Effector memory CD8-positive, alpha-beta T cell (primary cell): ENCODE results near the gene MAD2L1BP.

Source experiments
- ATAC-seq: fragments of 150-1000 bp; cut with Tn5 transposase; replicated peaks from 2 replicates; pipeline ENCODE4 v1.10.0; 2021; ENCODE audit warnings: mild to moderate bottlenecking, moderate library complexity
- DNase-seq, 3 experiments: peaks; one replicate each; pipeline ENCODE4 v3.0.0; 2021
- H3K27ac Mint-ChIP-seq, 2 donors: one replicate each; pipeline ENCODE4 v1.8.0; 2022; ENCODE audit warnings: mild to moderate bottlenecking in 2 of 2, mixed read lengths in 2 of 2, moderate library complexity in 2 of 2
- H3K27me3 Mint-ChIP-seq, 2 donors: one replicate each; pipeline ENCODE4 v1.8.0; 2022; ENCODE audit warnings: mixed read lengths in 2 of 2
- H3K36me3 Mint-ChIP-seq: one replicate; pipeline ENCODE4 v1.8.0; 2022; ENCODE audit warnings: mild to moderate bottlenecking, moderate library complexity, mixed read lengths; ENCODE audit not compliant: insufficient read depth
- H3K4me1 Mint-ChIP-seq, 2 donors: one replicate each; pipeline ENCODE4 v1.8.0; 2022; ENCODE audit warnings: low read depth in 2 of 2, mixed read lengths in 2 of 2
- H3K4me3 Mint-ChIP-seq, 2 donors: one replicate each; pipeline ENCODE4 v1.8.0; 2022; ENCODE audit warnings: mild to moderate bottlenecking in 2 of 2, mixed read lengths in 2 of 2, moderate library complexity in 2 of 2
- H3K9me3 Mint-ChIP-seq, 2 donors: one replicate each; pipeline ENCODE4 v1.8.0; 2022; ENCODE audit warnings: mixed read lengths in 2 of 2

MAD2L1BP gene

DNA sequence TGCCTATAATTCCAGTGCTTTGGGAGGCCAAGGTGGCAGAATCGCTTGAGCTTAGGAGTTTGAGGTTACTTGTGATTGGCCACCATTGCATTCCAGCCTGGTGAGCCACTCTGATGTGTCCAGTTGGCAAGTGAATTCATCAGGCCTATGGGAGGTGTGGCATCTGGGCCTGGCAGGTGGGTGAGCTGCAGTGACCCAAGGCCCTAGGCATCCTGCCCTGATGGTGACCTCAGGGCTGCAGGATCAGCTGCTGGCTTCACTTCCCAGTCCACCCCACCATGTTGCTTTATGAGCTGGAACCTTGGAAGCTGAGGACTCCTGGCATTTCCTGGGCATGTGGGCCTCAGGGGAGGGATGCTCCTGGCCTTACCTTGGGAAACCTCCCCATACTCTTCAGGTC, 29.7 kb downstream of the MAD2L1BP start:
- peaks cover 13 to 18% of the 10 kb centered on the region in 2 donors for H3K4me1 Mint-ChIP-seq
- ATAC-seq: no peak

DNA sequence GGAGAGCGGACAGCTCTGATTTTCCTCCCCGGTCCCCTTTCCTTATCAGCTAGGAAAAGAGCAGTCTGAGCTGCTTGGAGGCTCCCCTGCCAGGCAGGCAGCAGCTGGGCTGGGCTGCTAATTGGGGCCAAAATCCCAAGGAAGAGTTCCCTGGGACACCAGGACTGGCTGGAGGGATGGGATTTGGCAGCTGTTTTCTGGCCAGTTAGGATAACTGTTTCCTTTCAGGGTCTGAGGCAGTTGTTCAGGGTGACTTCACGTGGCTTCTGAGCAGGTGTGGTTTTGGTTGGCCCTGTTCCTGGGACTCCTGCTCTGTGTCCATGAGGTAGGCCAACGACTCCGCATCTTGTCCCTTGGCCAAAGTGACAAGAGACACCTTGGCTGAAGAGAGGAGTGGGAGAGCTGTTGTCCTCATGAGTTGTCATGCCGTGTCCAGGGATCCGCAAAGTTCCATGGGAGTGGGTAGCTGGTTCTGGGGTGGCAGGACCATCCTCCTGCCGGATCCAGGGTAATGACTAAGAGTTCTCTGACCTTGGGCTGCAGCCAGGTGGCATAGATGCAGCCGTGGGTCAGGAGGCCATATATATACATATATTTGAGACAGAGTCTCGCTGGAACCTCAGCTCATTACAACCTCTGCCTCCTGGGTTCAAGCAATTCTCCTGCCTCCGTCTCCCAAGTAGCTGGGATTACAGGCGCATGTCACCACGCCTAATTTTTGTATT, 30.7 kb downstream of the MAD2L1BP start:
- H3K4me3 Mint-ChIP-seq: no peak overlapping the region

More for the DNA sequence above, 29.7 kb downstream of the MAD2L1BP start:
- Mint-ChIP-seq H3K9me3 (no peaks in the 10 kb centered on the region), H3K36me3 (no peaks in the 10 kb centered on the region), H3K27ac (no peak overlapping the region), H3K27me3 (peaks cover 5 to 8% of the 10 kb centered on the region in 2 donors), H3K4me3 (no peak overlapping the region)
- DNase-seq: no peak

DNA sequence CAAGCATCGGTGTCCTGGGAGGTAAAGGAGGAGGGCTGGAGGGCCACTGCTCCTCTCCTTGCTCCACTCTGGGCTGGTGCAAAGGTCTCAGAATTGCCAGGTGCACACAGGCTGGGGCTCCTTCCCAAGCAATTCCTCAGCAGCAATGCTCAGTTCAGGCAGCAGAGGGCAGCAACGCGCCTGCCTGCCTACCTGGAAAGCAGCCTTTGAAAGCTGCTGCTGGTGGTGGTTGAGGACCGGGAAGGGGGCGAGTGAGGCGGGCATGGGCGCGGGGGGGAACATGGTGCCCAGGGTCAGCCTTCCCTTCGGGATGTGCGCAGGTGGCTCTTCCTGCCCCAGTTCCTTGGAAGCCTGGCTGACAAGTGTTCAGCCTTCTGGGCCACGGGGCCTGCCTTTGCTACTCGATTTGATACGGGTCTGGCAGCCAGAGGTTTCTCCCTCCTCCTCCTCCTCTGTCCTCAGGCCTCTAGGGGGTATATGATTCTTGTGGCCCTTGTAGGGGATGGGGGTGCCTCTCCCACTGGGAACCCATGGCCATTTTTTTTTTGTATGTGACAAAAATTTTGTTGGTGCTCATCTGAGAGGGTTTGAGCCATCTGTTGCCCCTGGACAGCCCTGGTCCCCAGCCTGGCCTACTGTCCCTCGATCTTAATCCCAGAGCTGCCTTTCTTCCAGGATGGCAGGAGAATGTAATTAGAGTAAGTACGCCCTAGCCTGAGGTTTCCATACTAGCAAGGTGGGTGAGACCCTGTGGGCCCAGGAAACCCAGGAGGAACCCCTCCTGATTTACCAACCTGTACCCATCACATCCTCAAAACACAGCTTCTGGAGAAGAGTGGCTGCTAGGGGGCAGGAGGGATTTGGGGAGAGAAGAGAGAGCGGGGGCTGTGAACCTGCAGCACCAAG, 31.9 kb downstream of the MAD2L1BP start:
- peaks cover 13 to 18% of the 10 kb centered on the region in 2 donors for H3K4me1 Mint-ChIP-seq
- peak overlapping the region; percentile 28 to 71 for H3K27ac Mint-ChIP-seq
- H3K4me3 Mint-ChIP-seq: peak overlapping the region; percentile 28 to 52
- no peaks in the 10 kb centered on the region for H3K9me3 Mint-ChIP-seq
- DNase-seq (peak; percentile 79 to 82 (median 80)), ATAC-seq (peak; percentile 78)
- H3K36me3 Mint-ChIP-seq: peaks cover 9% of the 10 kb centered on the region
- H3K27me3 Mint-ChIP-seq: peaks cover 5 to 8% of the 10 kb centered on the region in 2 donors

More for the DNA sequence above, 30.7 kb downstream of the MAD2L1BP start:
- Mint-ChIP-seq H3K27ac (no peak overlapping the region), H3K4me1 (peaks cover 13 to 18% of the 10 kb centered on the region in 2 donors), H3K27me3 (peaks cover 5 to 8% of the 10 kb centered on the region in 2 donors), H3K9me3 (no peaks in the 10 kb centered on the region), H3K36me3 (peaks cover under 1% of the 10 kb centered on the region)
- no peak for ATAC-seq
- no peak for DNase-seq

DNA sequence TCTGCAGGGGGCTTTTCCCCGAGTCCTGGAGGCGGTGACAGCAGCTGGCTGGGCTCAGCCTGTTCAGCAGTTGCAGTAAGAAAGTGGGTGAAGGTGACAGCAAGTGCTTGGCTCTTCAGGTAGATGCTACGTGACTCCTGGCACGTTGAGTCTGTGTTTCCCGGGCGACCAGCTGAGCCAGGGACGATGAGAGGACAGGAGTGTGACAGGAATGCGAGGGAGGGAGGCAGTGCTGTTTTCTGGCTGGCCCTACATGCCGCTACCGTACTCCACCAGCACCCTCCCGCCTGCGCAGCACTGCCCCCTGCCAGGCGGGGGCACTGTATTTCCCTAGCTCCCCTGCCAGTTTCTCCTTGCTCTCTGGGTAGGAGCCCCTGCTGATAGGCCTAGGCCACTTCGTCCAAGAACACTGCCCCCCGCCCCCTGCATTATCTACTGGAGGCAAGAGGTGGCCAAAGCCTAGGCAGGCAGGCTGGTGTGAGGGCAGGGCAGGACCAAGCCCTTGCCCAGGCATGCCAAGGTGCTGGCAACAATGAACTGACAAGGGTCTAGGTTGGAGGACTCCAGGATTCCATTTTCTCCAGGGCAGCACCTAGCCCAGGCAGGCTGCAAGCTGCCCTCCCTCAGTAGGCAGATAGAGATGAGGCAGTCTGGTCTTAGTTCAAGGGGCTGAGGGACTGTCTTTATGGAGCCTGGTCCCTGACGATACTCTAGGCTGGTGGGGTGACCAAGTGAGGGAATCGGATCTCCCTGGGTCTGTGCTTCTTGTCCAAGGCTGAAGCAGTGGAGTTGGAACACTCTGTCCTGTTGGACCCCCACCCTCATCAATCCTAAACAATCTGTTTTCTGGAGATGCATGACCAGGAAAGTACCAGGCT, 32.8 kb downstream of the MAD2L1BP start:
- H3K27me3 Mint-ChIP-seq: peaks cover 5 to 8% of the 10 kb centered on the region in 2 donors
- no peak overlapping the region for H3K4me3 Mint-ChIP-seq
- peak overlapping the region; percentile 28 to 71 for H3K27ac Mint-ChIP-seq
- DNase-seq (peak in 2 of 3 experiments; percentile 18 to 32), ATAC-seq (peak; percentile 68)
- H3K4me1 Mint-ChIP-seq: peaks cover 13 to 18% of the 10 kb centered on the region in 2 donors
- H3K9me3 Mint-ChIP-seq: no peaks in the 10 kb centered on the region
- H3K36me3 Mint-ChIP-seq: peaks cover 15% of the 10 kb centered on the region

DNA sequence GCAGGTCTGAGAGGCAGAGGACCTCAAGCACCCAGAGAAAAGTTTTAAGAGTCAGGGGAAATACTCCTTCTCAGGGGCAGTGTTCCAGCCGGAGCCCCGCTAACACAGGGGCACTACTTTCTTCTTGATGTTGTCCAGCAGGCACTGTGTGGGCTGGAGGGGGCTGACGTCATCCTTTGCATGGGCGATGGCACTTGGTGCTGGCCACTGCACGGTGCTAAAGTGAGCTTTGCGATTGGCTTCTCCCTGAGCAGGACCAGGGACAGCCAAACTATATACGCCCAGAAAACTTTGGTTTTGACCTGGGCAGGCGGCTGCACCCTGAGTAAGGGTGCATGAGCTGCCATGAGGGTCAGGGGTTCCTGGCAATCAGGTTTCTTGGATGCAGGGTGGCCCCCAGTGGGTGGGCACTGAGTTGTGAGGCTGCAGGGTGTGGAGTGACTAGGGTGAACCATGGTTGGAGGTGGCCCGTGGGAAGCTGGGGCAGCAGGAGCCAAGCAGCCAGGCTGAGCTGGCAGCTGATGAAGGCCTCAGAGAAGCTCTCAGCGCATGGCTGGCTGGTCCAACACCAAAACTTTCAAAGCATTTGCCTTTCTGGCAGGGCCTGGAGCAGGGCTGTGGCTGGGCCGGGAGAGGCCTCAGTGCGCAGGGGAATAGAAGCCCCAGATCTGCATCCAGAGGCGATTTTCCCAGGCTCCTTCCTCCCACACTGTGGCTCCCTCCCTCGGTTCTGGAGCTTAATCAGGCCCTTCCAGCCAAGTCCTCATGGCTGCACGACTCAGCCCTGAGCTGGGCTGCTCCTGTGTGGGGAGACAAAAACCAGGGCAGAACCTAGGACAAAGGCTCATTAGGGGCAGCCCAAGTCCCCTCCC, 33.6 kb downstream of the MAD2L1BP start:
- no peaks in the 10 kb centered on the region for H3K9me3 Mint-ChIP-seq
- H3K36me3 Mint-ChIP-seq: peaks cover 23% of the 10 kb centered on the region
- no peak overlapping the region for H3K4me3 Mint-ChIP-seq
- peak overlapping the region in 1 of 2 donors; percentile 66 for H3K27ac Mint-ChIP-seq
- DNase-seq: no peak
- peaks cover 13 to 18% of the 10 kb centered on the region in 2 donors for H3K4me1 Mint-ChIP-seq
- peaks cover 3 to 5% of the 10 kb centered on the region in 2 donors for H3K27me3 Mint-ChIP-seq
- ATAC-seq: no peak

DNA sequence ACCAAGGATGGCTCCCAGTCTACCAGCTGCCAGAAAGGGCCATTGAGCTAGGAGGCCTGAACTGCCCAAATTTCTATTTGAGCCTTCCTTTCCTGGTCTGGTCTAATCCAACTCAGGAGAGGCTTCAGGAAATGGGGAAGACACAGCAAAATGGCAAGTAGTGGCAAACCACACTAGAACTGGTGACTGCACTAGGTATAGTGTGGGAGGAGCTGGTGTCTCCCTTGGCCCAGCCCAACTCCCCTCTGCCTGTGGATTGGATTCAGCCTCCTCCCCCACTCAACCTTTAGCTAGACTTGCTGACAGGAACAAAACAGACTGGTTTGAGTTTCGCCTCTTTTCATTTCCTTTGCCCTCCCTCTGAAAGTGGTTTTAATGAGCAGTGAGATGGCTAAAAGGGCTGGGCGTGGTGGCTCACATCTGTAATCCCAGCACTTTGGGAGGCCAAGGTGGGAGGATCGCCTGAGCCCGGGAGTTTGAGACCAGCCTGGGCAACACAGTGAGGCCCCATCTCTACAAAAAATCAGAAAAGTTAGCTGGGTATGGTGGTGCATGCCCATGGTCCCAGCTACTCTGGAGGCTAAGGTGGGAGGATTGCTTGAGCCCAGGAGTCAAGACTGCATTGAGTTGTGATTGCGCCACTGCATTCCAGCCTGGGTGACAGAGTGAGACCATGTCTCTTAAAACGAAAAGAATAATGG, 34.4 kb downstream of the MAD2L1BP start:
- peaks cover 31% of the 10 kb centered on the region for H3K36me3 Mint-ChIP-seq
- peak overlapping the region in 1 of 2 donors; percentile 66 for H3K27ac Mint-ChIP-seq
- no peak for ATAC-seq
- H3K9me3 Mint-ChIP-seq: no peaks in the 10 kb centered on the region
- DNase-seq: no peak
- H3K27me3 Mint-ChIP-seq: no peaks in the 10 kb centered on the region
- H3K4me3 Mint-ChIP-seq: no peak overlapping the region
- H3K4me1 Mint-ChIP-seq: peaks cover 13 to 18% of the 10 kb centered on the region in 2 donors

DNA sequence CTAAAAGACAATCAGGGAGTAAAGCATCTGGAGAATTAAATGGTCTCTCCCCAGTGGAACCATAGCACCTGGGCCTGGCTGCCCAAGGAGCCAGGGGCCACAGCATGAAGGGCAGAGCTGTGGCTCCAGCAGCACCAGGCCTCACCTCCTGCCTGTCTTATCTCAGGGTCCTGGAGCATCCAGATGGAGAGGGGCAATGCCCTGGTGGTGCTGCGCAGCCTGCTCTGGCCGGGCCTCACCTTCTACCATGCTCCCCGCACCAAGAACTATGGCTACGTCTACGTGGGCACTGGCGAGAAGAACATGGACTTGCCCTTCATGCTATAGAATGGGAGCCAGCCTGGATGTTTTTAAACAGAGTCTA, 35.0 kb downstream of the MAD2L1BP start:
- peak overlapping the region in 1 of 2 donors; percentile 66 for H3K27ac Mint-ChIP-seq
- DNase-seq (no peak), ATAC-seq (no peak)
- peaks cover 33% of the 10 kb centered on the region for H3K36me3 Mint-ChIP-seq
- H3K4me1 Mint-ChIP-seq: peaks cover 13 to 18% of the 10 kb centered on the region in 2 donors
- no peaks in the 10 kb centered on the region for H3K9me3 Mint-ChIP-seq
- no peaks in the 10 kb centered on the region for H3K27me3 Mint-ChIP-seq
- no peak overlapping the region for H3K4me3 Mint-ChIP-seq

DNA sequence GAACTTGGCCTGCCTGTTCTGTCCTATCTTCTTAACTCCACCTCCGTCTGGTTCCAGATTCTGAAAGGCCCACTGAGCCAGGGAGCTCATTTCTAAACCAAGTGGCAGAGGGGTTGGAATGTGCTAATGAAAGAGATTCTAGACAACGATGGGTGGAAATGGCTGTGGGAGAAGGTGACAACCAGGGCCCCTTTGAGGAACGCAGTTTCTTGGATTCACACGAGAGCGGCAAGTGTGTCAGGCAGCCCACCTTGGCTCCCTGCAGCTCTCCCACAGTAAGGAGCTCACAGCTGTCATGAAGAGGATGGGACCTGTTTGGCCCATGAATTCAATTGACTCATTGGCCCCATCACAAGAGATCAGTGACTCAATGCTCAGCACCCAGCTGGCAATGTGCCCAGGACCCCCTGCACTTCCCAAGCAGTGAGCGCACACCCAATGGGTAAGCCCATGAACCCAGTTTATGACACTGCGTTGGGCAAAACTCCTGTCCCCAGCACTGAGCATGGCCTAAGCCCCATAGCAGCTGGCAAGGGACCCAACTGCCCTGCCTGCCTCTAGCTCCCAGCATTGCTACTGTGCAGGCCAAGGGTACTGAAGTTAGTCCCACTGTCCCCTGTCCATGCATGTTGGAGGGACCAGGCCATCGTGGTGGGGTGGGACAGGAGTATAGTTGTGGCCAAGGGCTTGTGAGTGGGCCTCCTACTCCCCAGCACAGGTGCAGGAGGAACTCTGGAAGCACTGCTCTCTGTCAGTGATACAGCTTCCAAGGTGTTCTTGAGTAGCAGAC, 35.6 kb downstream of the MAD2L1BP start:
- Mint-ChIP-seq H3K36me3 (peaks cover 33% of the 10 kb centered on the region), H3K4me1 (peaks cover 13 to 18% of the 10 kb centered on the region in 2 donors), H3K27me3 (no peaks in the 10 kb centered on the region), H3K27ac (peak overlapping the region; percentile 46 to 66), H3K9me3 (no peaks in the 10 kb centered on the region), H3K4me3 (no peak overlapping the region)
- no peak for ATAC-seq
- no peak for DNase-seq

DNA sequence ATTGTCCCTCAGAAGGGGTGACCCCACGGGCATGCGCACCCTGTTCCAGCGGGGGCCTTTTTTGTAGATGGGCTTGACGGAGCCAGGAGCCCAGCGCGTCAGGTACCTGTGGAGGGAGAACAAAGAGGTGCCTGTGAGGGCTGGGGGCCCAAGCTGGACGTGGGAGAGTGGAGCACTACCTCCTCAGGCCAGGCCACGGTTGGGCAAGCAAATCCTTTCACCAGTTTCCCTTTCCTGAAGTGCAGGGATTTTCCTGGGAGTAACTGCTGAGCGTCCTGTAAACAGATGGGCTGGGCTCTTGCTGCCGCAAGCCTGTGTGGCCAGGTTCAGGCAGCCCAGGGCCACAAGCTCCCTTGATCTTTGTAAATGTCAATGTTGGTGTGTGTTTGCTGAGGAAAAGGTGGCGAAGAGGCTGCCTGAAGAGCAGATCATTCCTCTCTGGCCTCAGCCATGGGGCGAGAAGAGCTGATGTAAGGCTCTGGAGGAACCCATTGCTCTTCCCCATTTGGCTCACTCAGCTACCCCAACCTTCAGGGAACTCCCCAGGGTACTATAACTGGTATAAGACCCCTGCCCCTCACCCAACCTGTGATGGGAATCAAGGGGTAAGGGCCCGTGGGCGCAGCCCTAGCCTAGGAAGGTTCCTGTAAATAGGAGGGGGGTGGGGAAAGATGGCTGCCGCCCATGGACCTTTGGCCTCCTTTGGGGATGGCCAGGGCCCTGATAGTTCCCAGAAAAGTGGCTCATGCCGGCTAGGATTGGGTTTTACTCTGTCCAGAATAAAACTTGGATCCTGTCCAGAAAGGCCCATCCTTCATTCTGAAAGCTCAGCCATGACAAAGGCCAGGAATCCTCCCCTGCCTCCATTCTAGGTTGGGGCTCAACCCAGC, 36.4 kb downstream of the MAD2L1BP start:
- peaks cover 38% of the 10 kb centered on the region for H3K36me3 Mint-ChIP-seq
- peak overlapping the region; percentile 15 to 46 for H3K27ac Mint-ChIP-seq
- H3K4me3 Mint-ChIP-seq: no peak overlapping the region
- no peaks in the 10 kb centered on the region for H3K27me3 Mint-ChIP-seq
- DNase-seq (no peak), ATAC-seq (no peak)
- H3K4me1 Mint-ChIP-seq: peaks cover 12 to 15% of the 10 kb centered on the region in 2 donors
- H3K9me3 Mint-ChIP-seq: no peaks in the 10 kb centered on the region

DNA sequence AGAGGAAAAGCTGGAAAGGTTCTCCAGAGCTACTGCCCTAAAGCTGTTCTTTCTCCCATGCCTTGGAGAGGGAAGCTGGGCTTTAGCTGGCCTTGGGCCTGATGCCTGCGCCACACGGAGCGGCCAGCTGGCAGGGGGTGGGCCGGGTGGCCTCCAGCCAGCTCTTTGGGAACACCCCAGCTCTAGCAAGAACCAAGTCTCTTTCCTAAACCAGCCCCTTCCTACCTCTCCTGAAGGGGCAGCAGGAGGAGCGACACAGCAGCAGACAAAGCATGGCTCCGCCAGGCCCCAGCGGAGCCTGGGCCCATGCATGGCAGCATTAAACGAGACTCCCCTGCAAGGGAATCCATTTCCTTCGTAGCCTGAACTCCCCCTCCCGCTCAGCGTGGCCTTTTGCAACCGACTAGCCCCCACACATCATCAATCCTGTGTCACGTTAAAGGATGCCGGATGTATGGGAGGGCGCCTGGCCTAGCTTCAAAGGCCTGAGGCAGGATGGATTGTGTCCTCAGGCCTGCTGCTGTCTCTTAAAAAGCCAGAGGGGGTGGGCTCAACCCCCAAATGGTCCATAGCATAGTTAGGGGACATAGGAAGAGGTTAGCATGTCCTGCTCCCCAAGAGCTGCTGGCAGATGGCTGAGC, 37.9 kb downstream of the MAD2L1BP start:
- H3K4me3 Mint-ChIP-seq: no peak overlapping the region
- peaks cover 0 to under 1% of the 10 kb centered on the region in 2 donors for H3K4me1 Mint-ChIP-seq
- peaks cover 51% of the 10 kb centered on the region for H3K36me3 Mint-ChIP-seq
- ATAC-seq: no peak
- H3K27ac Mint-ChIP-seq: no peak overlapping the region
- H3K27me3 Mint-ChIP-seq: no peaks in the 10 kb centered on the region
- DNase-seq: no peak
- H3K9me3 Mint-ChIP-seq: no peaks in the 10 kb centered on the region
